Neural cell (in vitro differentiated cells): ENCODE measurements around the gene PHF21A. TPM values are rescaled to one million over a fixed set of nuclear protein-coding genes. Genes with fewer than 3 reads are reported as not detected.

Experiments
- H2AFZ ChIP-seq: fragments of 200-600, 300-800 bp; sonication (generic), shearing (Covaris generic); 2 replicates; pipeline ENCODE4 v1.6.0; 2014; ENCODE audit warnings: low read depth, mild to moderate bottlenecking, antibody characterized with exemption, low read length, moderate library complexity
- H3F3A ChIP-seq: fragments of 200-600 bp; shearing (Covaris generic); 2 replicates; pipeline ENCODE4 v1.6.1; 2016; ENCODE audit warnings: mild to moderate bottlenecking, moderate library complexity, mixed read lengths, antibody characterized with exemption, low read length; ENCODE audit not compliant: insufficient read depth, poor library complexity, severe bottlenecking
- H3K27ac ChIP-seq: fragments of 200-600, 300-800 bp; sonication (generic), shearing (Covaris generic); 2 replicates; pipeline ENCODE4 v1.5.1; 2014; ENCODE audit warnings: mild to moderate bottlenecking, low read length, moderate library complexity
- H3K27me3 ChIP-seq: fragments of 300-800, 200-600 bp; sonication (generic), shearing (Covaris generic); 2 replicates; pipeline ENCODE4 v1.6.0; 2014; ENCODE audit warnings: mild to moderate bottlenecking, low read depth, low read length, moderate library complexity; ENCODE audit not compliant: insufficient read depth
- H3K36me3 ChIP-seq: fragments of 300-800, 200-600 bp; sonication (generic), shearing (Covaris generic); 2 replicates; pipeline ENCODE4 v1.5.1; 2014; ENCODE audit warnings: mild to moderate bottlenecking, antibody characterized with exemption, low read length, moderate library complexity; ENCODE audit not compliant: insufficient read depth
- H3K4me2 ChIP-seq: fragments of 300-800, 200-600 bp; sonication (generic), shearing (Covaris generic); 2 replicates; pipeline ENCODE4 v1.6.0; 2014; ENCODE audit warnings: mild to moderate bottlenecking, low read length
- H3K4me3 ChIP-seq: fragments of 300-800, 200-600 bp; sonication (generic), shearing (Covaris generic); 2 replicates; pipeline ENCODE4 v1.5.1; 2014; ENCODE audit warnings: mild to moderate bottlenecking, low read length, moderate library complexity
- H3K79me2 ChIP-seq: fragments of 200-600 bp; shearing (Covaris generic); replicated peaks from 2 replicates; pipeline ENCODE4 v1.6.0; 2014; ENCODE audit warnings: mild to moderate bottlenecking, low read length, moderate library complexity; ENCODE audit not compliant: insufficient read depth
- H3K9ac ChIP-seq: fragments of 300-800, 200-600 bp; sonication (generic), shearing (Covaris generic); 2 replicates; pipeline ENCODE4 v1.6.1; 2016; ENCODE audit warnings: mild to moderate bottlenecking, low read length, mixed read lengths
- H3K9me2 ChIP-seq: fragments of 200-600 bp; shearing (Covaris generic); 2 replicates; pipeline ENCODE4 v1.6.1; 2016; ENCODE audit warnings: mild to moderate bottlenecking, low read length, mixed read lengths; ENCODE audit not compliant: insufficient read depth
- H3K9me3 ChIP-seq: fragments of 200-600, 300-800 bp; sonication (generic), shearing (Covaris generic); 2 replicates; pipeline ENCODE4 v1.6.1; 2016; ENCODE audit warnings: mild to moderate bottlenecking, mixed run types, low read length, moderate library complexity, mixed read lengths
- H4K20me1 ChIP-seq: fragments of 200-600 bp; shearing (Covaris generic); 2 replicates; pipeline ENCODE4 v1.6.1; 2016; ENCODE audit warnings: mild to moderate bottlenecking, mixed run types; ENCODE audit not compliant: insufficient read depth
- CTCF ChIP-seq: fragments of 450-650 bp; IDR thresholded peaks from 2 replicates; pipeline ENCODE4 v1.5.1; 2014; ENCODE audit warnings: antibody characterized with exemption, mild to moderate bottlenecking, moderate library complexity; ENCODE audit not compliant: poor library complexity, severe bottlenecking
- EP300 ChIP-seq: fragments of 450-650 bp; conservative IDR thresholded peaks from 2 replicates; pipeline ENCODE4 v1.6.1; 2014; ENCODE audit warnings: antibody characterized with exemption, mild to moderate bottlenecking, moderate library complexity; ENCODE audit not compliant: poor library complexity, severe bottlenecking
- EZH2 ChIP-seq: fragments of 200-600, 300-800 bp; shearing (Covaris generic), sonication (generic); IDR thresholded peaks from 2 replicates; pipeline ENCODE4 v1.6.1; 2014; ENCODE audit warnings: antibody characterized with exemption, low read length, borderline replicate concordance, mild to moderate bottlenecking; ENCODE audit not compliant: insufficient read depth, poor library complexity, severe bottlenecking
- MXI1 ChIP-seq: fragments of 450-650 bp; conservative IDR thresholded peaks from 2 replicates; pipeline ENCODE4 v1.6.1; 2014; ENCODE audit warnings: antibody characterized with exemption, mild to moderate bottlenecking; ENCODE audit not compliant: poor library complexity, severe bottlenecking
- POLR2AphosphoS5 ChIP-seq: IDR thresholded peaks from 2 replicates; pipeline ENCODE4 v1.6.1; 2012
- RAD21 ChIP-seq: fragments of 450-650 bp; conservative IDR thresholded peaks from 2 replicates; pipeline ENCODE4 v1.6.1; 2014; ENCODE audit warnings: antibody characterized with exemption, mild to moderate bottlenecking, moderate library complexity
- REST ChIP-seq: IDR thresholded peaks from 2 replicates; pipeline ENCODE4 v1.6.1; 2012; ENCODE audit warnings: borderline replicate concordance
- SMC3 ChIP-seq: fragments of 450-650 bp; conservative IDR thresholded peaks from 2 replicates; pipeline ENCODE4 v1.6.1; 2014; ENCODE audit warnings: antibody characterized with exemption, mild to moderate bottlenecking, moderate library complexity; ENCODE audit not compliant: poor library complexity
- TAF1 ChIP-seq: IDR thresholded peaks from 2 replicates; pipeline ENCODE4 v1.6.1; 2012; ENCODE audit warnings: low read depth
- polyA plus RNA-seq: library from polyadenylated mRNA; depleted of rRNA; stranded (reverse); fragments of >200 nt; gene quantifications from 2 replicates; pipeline ENCODE4 v1.2.3, GENCODE V29; 2014

PHF21A gene
- polyA plus RNA-seq, 1 donor from 2014 or later = 31.7 TPM

GRCh38 chr11:45915446-45915845, 205.8 kb downstream of the PHF21A start:
- Histone ChIP-seq H3K4me2 (no peak overlapping the region), H3K27me3 (no peaks in the 10 kb centered on the region), H3K4me3 (no peak overlapping the region), H4K20me1 (no peaks in the 10 kb centered on the region), H2AFZ (no peak overlapping the region), H3F3A (peaks cover 8% of the 10 kb centered on the region), H3K9me2 (no peaks in the 10 kb centered on the region), H3K79me2 (peaks cover 6% of the 10 kb centered on the region), H3K9me3 (no peaks in the 10 kb centered on the region), H3K9ac (no peak overlapping the region), H3K27ac (no peak overlapping the region), H3K36me3 (no peaks in the 10 kb centered on the region)
- TF ChIP-seq REST (no peak), CTCF (no peak), TAF1 (no peak), MXI1 (no peak), RAD21 (no peak), POLR2AphosphoS5 (no peak), EP300 (no peak), SMC3 (no peak), EZH2 (no peak)

- Histone ChIP-seq H3K9me2 (no peaks in the 10 kb centered on the region), H3K9me3 (no peaks in the 10 kb centered on the region), H3K79me2 (peaks cover 6% of the 10 kb centered on the region), H3F3A (peaks cover 8% of the 10 kb centered on the region), H3K9ac (no peak overlapping the region), H4K20me1 (no peaks in the 10 kb centered on the region), H3K27ac (no peak overlapping the region), H3K4me2 (no peak overlapping the region), H3K27me3 (no peaks in the 10 kb centered on the region), H3K36me3 (no peaks in the 10 kb centered on the region), H3K4me3 (no peak overlapping the region), H2AFZ (no peak overlapping the region)
- TF ChIP-seq EZH2 (no peak), REST (no peak), POLR2AphosphoS5 (no peak), CTCF (no peak), EP300 (no peak), TAF1 (no peak), SMC3 (no peak), RAD21 (no peak), MXI1 (no peak)
Observed at GRCh38 chr11:45913942-45914635, 207.2 kb downstream of the PHF21A start.
